Skeletal muscle satellite cell (primary cell): ENCODE data around the gene TSGA10IP.

Source experiments
- H3K27me3 ChIP-seq: 2 replicates; pipeline ENCODE4 v1.7.0; 2013; ENCODE audit warnings: low read length; ENCODE audit not compliant: control insufficient read depth, insufficient read depth
- H3K36me3 ChIP-seq: 2 replicates; pipeline ENCODE4 v1.7.0; 2013; ENCODE audit warnings: mild to moderate bottlenecking, control low read depth, low read length; ENCODE audit not compliant: insufficient read depth
- H3K4me1 ChIP-seq: 2 replicates; pipeline ENCODE4 v1.7.0; 2013; ENCODE audit warnings: low read length; ENCODE audit not compliant: control insufficient read depth, insufficient read depth
- H3K4me2 ChIP-seq: 2 replicates; pipeline ENCODE4 v1.7.0; 2013; ENCODE audit warnings: mild to moderate bottlenecking, low read length
- H3K4me3 ChIP-seq: 2 replicates; pipeline ENCODE4 v1.7.0; 2013; ENCODE audit warnings: low read length
- H3K9ac ChIP-seq: 2 replicates; pipeline ENCODE4 v1.7.0; 2013; ENCODE audit warnings: mild to moderate bottlenecking, low read depth, low read length, moderate library complexity
- H3K9me3 ChIP-seq: replicated peaks from 2 replicates; pipeline ENCODE4 v1.7.0; 2013; ENCODE audit warnings: mild to moderate bottlenecking, control low read depth, low read length

Gene TSGA10IP

DNA sequence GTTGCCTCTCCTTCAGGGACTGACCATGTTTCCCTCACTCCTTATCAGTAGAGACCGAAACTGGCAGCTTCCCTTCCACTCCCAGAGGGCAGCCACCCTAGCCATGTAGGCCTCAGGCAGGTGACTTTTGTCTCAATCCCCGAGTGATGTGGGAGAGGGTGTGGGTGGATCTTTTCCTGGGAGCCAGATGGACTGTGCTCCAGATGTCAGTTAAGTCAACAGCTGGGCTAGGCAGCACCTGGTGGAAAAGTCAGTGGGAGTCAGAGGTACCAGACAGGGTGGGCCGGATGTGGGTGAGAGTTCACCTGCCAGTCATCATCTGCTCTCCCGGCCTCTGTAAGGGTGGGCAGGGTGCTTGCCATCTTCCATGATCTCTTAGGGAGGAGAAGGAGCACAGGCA, 58.9 kb downstream of the TSGA10IP start:
- Histone ChIP-seq H3K27me3 (no peaks in the 10 kb centered on the region), H3K36me3 (peaks cover 30% of the 10 kb centered on the region), H3K4me1 (peaks cover 20% of the 10 kb centered on the region), H3K9me3 (no peaks in the 10 kb centered on the region), H3K4me2 (no peak overlapping the region), H3K4me3 (no peak overlapping the region), H3K9ac (no peak overlapping the region)

DNA sequence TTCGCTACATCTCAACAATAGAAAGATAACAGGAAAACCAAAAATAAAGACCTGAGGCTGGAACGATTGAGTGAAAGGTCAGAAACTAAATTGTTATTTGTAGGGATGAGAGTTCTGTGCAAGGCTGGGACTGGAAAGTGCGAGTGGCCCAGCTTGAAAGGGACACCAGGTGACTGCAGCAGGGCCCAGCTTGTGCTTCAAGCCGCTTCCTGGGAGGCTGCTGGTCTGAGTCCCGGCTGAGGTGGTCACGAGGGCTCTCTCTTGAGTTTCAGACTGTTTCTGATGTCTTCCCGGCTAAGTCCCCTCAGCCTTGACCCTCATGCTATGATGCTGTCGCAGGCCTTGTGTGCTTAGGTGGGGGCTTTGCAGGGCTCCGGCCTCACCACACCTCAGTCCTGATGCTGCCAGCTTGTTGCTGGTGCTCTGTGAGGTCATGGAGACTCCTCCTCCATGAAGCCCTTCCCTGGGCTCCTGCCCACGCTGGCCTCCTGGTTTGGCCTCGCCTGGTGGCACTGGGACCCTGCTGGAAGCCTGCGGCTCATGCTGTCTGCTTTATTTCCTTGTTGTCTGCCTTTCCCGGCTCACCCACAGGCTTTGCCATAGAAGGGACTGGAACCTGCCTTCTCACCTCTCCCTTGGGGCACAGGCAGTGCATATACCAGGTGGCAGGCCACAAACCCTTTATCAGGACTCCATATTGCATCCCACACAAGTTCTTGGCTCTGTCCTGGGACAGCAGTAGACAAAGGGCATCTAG, 61.0 kb downstream of the TSGA10IP start:
- Histone ChIP-seq H3K9ac (no peak overlapping the region), H3K27me3 (no peaks in the 10 kb centered on the region), H3K36me3 (peaks cover 18% of the 10 kb centered on the region), H3K4me3 (no peak overlapping the region), H3K9me3 (no peaks in the 10 kb centered on the region), H3K4me2 (no peak overlapping the region), H3K4me1 (peaks cover 16% of the 10 kb centered on the region)

DNA sequence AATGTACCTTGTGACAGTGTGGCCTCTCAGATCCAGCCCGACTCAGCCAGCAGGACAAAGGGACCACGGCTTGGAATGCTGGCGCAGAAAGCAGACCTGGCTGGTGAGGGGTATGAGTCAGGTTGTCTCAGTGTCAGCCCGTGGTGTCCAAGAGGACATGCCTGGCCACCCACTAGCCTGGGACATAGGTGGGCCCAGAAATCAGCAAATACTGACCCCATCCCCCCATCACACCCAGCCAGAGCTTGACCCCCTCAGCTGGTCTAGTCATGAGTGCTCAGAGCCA, 61.6 kb downstream of the TSGA10IP start:
- no peaks in the 10 kb centered on the region for H3K27me3 ChIP-seq
- no peak overlapping the region for H3K4me3 ChIP-seq
- H3K36me3 ChIP-seq = peaks cover 18% of the 10 kb centered on the region
- no peaks in the 10 kb centered on the region for H3K9me3 ChIP-seq
- no peak overlapping the region for H3K4me2 ChIP-seq
- H3K9ac ChIP-seq = no peak overlapping the region
- peaks cover 21% of the 10 kb centered on the region for H3K4me1 ChIP-seq

DNA sequence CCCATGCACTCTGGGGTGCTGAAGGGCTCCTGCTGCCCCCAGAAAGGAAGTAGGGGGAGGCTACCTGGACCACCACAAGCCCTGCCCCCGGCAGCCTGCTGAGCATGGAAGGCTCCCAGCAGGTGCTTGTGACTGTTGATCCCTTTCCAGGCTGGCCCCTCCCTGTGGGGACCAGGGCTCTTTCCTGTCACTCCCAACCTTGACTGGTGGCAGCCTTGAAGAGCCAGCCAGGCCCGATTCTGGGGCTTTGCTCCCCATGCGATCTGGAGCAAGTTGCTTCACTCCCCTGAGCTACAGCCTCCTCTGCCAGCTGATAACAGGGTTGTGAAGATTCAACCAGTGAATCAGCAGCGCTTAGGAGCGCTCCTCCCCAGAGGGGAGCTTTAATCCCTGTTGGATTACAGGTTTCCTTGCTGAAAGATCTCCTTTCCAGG, 61.9 kb downstream of the TSGA10IP start:
- Histone ChIP-seq H3K36me3 (peaks cover 18% of the 10 kb centered on the region), H3K4me1 (peaks cover 25% of the 10 kb centered on the region), H3K9ac (no peak overlapping the region), H3K4me3 (no peak overlapping the region), H3K27me3 (no peaks in the 10 kb centered on the region), H3K4me2 (no peak overlapping the region), H3K9me3 (no peaks in the 10 kb centered on the region)

- Histone ChIP-seq H3K36me3 (peaks cover 18% of the 10 kb centered on the region), H3K4me1 (peaks cover 30% of the 10 kb centered on the region), H3K4me3 (no peak overlapping the region), H3K27me3 (no peaks in the 10 kb centered on the region), H3K4me2 (no peak overlapping the region), H3K9ac (no peak overlapping the region), H3K9me3 (no peaks in the 10 kb centered on the region)
Measured at GRCh38 chr11:66008095-66008467, 62.8 kb downstream of the TSGA10IP start.

DNA sequence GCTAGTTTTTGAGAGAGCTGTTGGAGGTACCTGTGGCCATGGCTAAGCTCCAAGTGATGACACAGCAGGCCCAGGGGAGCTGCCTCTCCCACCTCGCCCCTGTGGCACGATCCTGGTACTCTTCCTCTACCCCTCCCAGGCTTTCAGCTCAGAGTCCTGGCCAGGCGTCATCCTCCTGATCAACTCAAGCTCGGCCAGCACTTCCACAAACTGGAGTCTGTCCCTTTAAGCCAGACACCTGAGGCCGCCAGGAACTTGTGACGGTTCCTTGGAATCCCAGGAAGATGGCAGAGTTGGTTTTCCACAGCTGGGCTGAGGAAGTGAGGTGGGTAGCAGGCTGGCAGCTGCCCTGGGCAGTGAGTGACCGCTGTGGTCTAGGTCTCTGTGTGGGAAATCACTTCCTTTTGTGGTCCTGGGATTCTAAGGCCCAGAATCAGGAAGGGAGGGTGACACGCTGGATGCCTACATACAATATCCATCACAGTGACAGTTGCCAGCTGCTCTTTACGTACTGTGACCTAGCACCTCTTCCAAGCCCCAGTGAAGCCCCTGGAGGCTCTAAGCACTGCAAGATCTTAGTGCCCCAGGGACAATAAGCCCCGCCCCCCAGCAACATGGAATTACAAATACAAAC, 63.3 kb downstream of the TSGA10IP start:
- Histone ChIP-seq H3K4me3 (no peak overlapping the region), H3K9me3 (no peaks in the 10 kb centered on the region), H3K27me3 (no peaks in the 10 kb centered on the region), H3K4me1 (peaks cover 30% of the 10 kb centered on the region), H3K9ac (peak overlapping the region; percentile 3), H3K36me3 (peaks cover 18% of the 10 kb centered on the region), H3K4me2 (no peak overlapping the region)
